HFFc6 (cell line): ENCODE results near the gene NAA10. TPM values are rescaled to one million over a fixed set of nuclear protein-coding genes. Genes with fewer than 3 reads are reported as not detected.

ENCODE experiments used
- DNase-seq: peaks from one replicate; pipeline ENCODE4 v3.0.0-alpha.2; 2018
- H3K27ac Mint-ChIP-seq: 2 replicates; pipeline ENCODE4 v1.8.0; 2020; ENCODE audit warnings: mild to moderate bottlenecking, mixed read lengths
- H3K27me3 Mint-ChIP-seq: 2 replicates; pipeline ENCODE4 v1.8.0; 2021; ENCODE audit warnings: mild to moderate bottlenecking, moderate library complexity, mixed read lengths; ENCODE audit not compliant: insufficient read depth
- H3K36me3 Mint-ChIP-seq: 2 replicates; pipeline ENCODE4 v1.8.0; 2021; ENCODE audit warnings: low read depth, mixed read lengths
- H3K4me1 Mint-ChIP-seq: 2 replicates; pipeline ENCODE4 v1.8.0; 2020; ENCODE audit warnings: low read depth, mixed read lengths
- H3K4me3 Mint-ChIP-seq: 2 replicates; pipeline ENCODE4 v1.8.0; 2020; ENCODE audit warnings: mild to moderate bottlenecking, moderate library complexity, mixed read lengths
- H3K9me3 Mint-ChIP-seq: 2 replicates; pipeline ENCODE4 v1.8.0; 2020; ENCODE audit warnings: mild to moderate bottlenecking, mixed read lengths
- CTCF ChIP-seq: fragments of 200-600 bp; sonication (generic); IDR thresholded peaks from 2 replicates; pipeline ENCODE4 v1.5.0; 2021; ENCODE audit warnings: antibody characterized with exemption, mild to moderate bottlenecking
- total RNA-seq, 6 experiments: library from RNA; stranded (reverse); fragmentation: NEBNext Ultra II Directional; extraction: Animal tissue kit (Norgen Biotek cat#: 25700); gene quantifications; 2 replicates in 1 of 6; 3 replicates in 5 of 6; pipeline ENCODE4 v1.2.3, GENCODE V29; 2021

NAA10 gene
- total RNA-seq, 6 experiments from 2014 or later, result 130 to 160 (median 146) TPM

GRCh38 chrX:153903991-153904957 is 30.6 kb downstream of the NAA10 start, which contains the start of gene AVPR2:
Gene AVPR2 (plus strand): TSS chrX:153904673. CDS start chrX:153905146, 473 bp downstream.
- Mint-ChIP-seq H3K27me3 (peaks cover 1% of the 10 kb centered on the region), H3K4me1 (peaks cover 17% of the 10 kb centered on the region), H3K27ac (no peak within 1 kb of the TSS), H3K9me3 (no peaks in the 10 kb centered on the region), H3K36me3 (no peaks in the 10 kb centered on the region), H3K4me3 (no peak within 1 kb of the TSS)
- no peak for TF ChIP-seq CTCF
- no peak for DNase-seq

- Mint-ChIP-seq H3K9me3 (no peaks in the 10 kb centered on the region), H3K27me3 (peaks cover 6% of the 10 kb centered on the region), H3K4me3 (no peak overlapping the region), H3K4me1 (peaks cover 17% of the 10 kb centered on the region), H3K36me3 (no peaks in the 10 kb centered on the region), H3K27ac (no peak overlapping the region)
- TF ChIP-seq CTCF, result no peak
- DNase-seq, result no peak
Measured at GRCh38 chrX:153903238-153903980, 31.4 kb downstream of the NAA10 start.

- Mint-ChIP-seq H3K4me3 (no peak overlapping the region), H3K27me3 (peaks cover 6% of the 10 kb centered on the region), H3K36me3 (no peaks in the 10 kb centered on the region), H3K9me3 (no peaks in the 10 kb centered on the region), H3K4me1 (peaks cover 17% of the 10 kb centered on the region), H3K27ac (no peak overlapping the region)
- DNase-seq, result no peak
- TF ChIP-seq CTCF, result no peak
Measured at GRCh38 chrX:153902385-153902784, 32.5 kb downstream of the NAA10 start.

GRCh38 chrX:153901753-153902140 is 33.1 kb downstream of the NAA10 start:
- H3K4me1 Mint-ChIP-seq, result peaks cover 17% of the 10 kb centered on the region
- no peak for DNase-seq
- H3K9me3 Mint-ChIP-seq, result no peaks in the 10 kb centered on the region
- H3K4me3 Mint-ChIP-seq, result peak overlapping the region; percentile 57; the same call in 1 of the 2 replicates
- H3K27me3 Mint-ChIP-seq, result peaks cover 6% of the 10 kb centered on the region
- peak overlapping the region; percentile 51 for H3K27ac Mint-ChIP-seq
- no peaks in the 10 kb centered on the region for H3K36me3 Mint-ChIP-seq
- TF ChIP-seq CTCF, result no peak

GRCh38 chrX:153900831-153901752 is 33.7 kb downstream of the NAA10 start:
- Mint-ChIP-seq H3K4me3 (peak overlapping the region; percentile 57), H3K9me3 (no peaks in the 10 kb centered on the region), H3K27ac (peak overlapping the region; percentile 54), H3K36me3 (no peaks in the 10 kb centered on the region), H3K4me1 (peaks cover 17% of the 10 kb centered on the region), H3K27me3 (peaks cover 9% of the 10 kb centered on the region)
- no peak for TF ChIP-seq CTCF
- peak; percentile 90 for DNase-seq
